Measurements from ENCODE around the gene CLEC4M. TPM values are rescaled to one million over a fixed set of nuclear protein-coding genes. Genes with fewer than 3 reads are reported as not detected.

Gene CLEC4M
- total and polyA plus RNA-seq, 2 of the 8 experiments (the other 6 are each of a cell fraction or from before 2014, with no cell fraction given) = not detected

DNA sequence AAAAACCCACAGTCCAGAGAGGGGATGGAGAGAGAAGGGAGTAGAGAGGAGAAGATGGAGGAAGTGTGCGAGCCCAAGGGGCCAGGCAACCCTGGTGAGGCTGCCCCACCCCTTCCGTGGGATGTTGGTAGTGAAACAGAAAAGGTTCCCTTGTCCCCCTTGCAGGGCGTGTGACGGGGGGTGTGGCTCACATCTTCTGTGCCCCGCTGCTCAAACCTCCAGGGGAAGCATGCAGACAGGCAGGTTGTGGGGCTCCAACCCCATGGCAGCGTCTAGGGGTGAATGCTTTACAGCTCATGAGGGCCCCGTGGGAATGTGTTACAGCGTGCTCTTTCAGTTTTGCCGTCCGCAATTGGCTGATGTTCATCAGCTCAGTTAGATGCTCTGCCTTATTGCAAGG, 52.3 kb downstream of the CLEC4M start (continued):
- TF ChIP-seq TAF7 (optimal IDR thresholded peaks at IDR 0.05; ENCODE audit: borderline replicate concordance, low read depth, low read length) = no peak
- TF ChIP-seq JUND (IDR thresholded peaks at IDR 0.05; ENCODE audit: low read length) = no peak
- no peak for TF ChIP-seq SAP30 (IDR thresholded peaks at IDR 0.05; ENCODE audit: insufficient read depth, insufficient replicate concordance, low read length)
- TF ChIP-seq, protein P1, sequence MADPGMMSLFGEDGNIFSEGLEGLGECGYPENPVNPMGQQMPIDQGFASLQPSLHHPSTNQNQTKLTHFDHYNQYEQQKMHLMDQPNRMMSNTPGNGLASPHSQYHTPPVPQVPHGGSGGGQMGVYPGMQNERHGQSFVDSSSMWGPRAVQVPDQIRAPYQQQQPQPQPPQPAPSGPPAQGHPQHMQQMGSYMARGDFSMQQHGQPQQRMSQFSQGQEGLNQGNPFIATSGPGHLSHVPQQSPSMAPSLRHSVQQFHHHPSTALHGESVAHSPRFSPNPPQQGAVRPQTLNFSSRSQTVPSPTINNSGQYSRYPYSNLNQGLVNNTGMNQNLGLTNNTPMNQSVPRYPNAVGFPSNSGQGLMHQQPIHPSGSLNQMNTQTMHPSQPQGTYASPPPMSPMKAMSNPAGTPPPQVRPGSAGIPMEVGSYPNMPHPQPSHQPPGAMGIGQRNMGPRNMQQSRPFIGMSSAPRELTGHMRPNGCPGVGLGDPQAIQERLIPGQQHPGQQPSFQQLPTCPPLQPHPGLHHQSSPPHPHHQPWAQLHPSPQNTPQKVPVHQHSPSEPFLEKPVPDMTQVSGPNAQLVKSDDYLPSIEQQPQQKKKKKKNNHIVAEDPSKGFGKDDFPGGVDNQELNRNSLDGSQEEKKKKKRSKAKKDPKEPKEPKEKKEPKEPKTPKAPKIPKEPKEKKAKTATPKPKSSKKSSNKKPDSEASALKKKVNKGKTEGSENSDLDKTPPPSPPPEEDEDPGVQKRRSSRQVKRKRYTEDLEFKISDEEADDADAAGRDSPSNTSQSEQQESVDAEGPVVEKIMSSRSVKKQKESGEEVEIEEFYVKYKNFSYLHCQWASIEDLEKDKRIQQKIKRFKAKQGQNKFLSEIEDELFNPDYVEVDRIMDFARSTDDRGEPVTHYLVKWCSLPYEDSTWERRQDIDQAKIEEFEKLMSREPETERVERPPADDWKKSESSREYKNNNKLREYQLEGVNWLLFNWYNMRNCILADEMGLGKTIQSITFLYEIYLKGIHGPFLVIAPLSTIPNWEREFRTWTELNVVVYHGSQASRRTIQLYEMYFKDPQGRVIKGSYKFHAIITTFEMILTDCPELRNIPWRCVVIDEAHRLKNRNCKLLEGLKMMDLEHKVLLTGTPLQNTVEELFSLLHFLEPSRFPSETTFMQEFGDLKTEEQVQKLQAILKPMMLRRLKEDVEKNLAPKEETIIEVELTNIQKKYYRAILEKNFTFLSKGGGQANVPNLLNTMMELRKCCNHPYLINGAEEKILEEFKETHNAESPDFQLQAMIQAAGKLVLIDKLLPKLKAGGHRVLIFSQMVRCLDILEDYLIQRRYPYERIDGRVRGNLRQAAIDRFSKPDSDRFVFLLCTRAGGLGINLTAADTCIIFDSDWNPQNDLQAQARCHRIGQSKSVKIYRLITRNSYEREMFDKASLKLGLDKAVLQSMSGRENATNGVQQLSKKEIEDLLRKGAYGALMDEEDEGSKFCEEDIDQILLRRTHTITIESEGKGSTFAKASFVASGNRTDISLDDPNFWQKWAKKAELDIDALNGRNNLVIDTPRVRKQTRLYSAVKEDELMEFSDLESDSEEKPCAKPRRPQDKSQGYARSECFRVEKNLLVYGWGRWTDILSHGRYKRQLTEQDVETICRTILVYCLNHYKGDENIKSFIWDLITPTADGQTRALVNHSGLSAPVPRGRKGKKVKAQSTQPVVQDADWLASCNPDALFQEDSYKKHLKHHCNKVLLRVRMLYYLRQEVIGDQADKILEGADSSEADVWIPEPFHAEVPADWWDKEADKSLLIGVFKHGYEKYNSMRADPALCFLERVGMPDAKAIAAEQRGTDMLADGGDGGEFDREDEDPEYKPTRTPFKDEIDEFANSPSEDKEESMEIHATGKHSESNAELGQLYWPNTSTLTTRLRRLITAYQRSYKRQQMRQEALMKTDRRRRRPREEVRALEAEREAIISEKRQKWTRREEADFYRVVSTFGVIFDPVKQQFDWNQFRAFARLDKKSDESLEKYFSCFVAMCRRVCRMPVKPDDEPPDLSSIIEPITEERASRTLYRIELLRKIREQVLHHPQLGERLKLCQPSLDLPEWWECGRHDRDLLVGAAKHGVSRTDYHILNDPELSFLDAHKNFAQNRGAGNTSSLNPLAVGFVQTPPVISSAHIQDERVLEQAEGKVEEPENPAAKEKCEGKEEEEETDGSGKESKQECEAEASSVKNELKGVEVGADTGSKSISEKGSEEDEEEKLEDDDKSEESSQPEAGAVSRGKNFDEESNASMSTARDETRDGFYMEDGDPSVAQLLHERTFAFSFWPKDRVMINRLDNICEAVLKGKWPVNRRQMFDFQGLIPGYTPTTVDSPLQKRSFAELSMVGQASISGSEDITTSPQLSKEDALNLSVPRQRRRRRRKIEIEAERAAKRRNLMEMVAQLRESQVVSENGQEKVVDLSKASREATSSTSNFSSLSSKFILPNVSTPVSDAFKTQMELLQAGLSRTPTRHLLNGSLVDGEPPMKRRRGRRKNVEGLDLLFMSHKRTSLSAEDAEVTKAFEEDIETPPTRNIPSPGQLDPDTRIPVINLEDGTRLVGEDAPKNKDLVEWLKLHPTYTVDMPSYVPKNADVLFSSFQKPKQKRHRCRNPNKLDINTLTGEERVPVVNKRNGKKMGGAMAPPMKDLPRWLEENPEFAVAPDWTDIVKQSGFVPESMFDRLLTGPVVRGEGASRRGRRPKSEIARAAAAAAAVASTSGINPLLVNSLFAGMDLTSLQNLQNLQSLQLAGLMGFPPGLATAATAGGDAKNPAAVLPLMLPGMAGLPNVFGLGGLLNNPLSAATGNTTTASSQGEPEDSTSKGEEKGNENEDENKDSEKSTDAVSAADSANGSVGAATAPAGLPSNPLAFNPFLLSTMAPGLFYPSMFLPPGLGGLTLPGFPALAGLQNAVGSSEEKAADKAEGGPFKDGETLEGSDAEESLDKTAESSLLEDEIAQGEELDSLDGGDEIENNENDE (IDR thresholded peaks at IDR 0.05; ENCODE audit: insufficient replicate concordance, low read length) = no peak
- TF ChIP-seq CTCF (IDR thresholded peaks at IDR 0.05; ENCODE audit: control extremely low read depth in 1 of 3, insufficient read depth in 1 of 3, low read depth in 1 of 3, low read length in 3 of 3) = no peak
- TF ChIP-seq BRCA1 (IDR thresholded peaks at IDR 0.05; ENCODE audit: low read depth, low read length) = no peak
- no peak for TF ChIP-seq TEAD4 (IDR thresholded peaks at IDR 0.05; ENCODE audit: low read depth, low read length)

All from H1 (cell line).